Stimulated activated memory B cell treated with anti-CD40 and anti-IgM and Interleukin-4, amounts not matched to agents 10 μg/mL and 1 μg/mL and 100 μg/mL, for 72 hours (primary cell): ENCODE results near the gene LDB1.

Experiments used
- ATAC-seq: fragments of 150-1000 bp; cut with Tn5 transposase; 2 replicates; pipeline ENCODE4 v1.10.0; 2021
- H3K27ac Mint-ChIP-seq: one replicate; pipeline ENCODE4 v1.8.0; 2022; ENCODE audit warnings: mild to moderate bottlenecking, mixed read lengths
- H3K27me3 Mint-ChIP-seq: one replicate; pipeline ENCODE4 v1.8.0; 2022; ENCODE audit warnings: mixed read lengths
- H3K36me3 Mint-ChIP-seq: one replicate; pipeline ENCODE4 v1.8.0; 2022; ENCODE audit warnings: mixed read lengths
- H3K4me1 Mint-ChIP-seq: one replicate; pipeline ENCODE4 v1.8.0; 2022; ENCODE audit warnings: mixed read lengths
- H3K4me3 Mint-ChIP-seq: one replicate; pipeline ENCODE4 v1.8.0; 2022; ENCODE audit warnings: mild to moderate bottlenecking, moderate library complexity, mixed read lengths
- H3K9me3 Mint-ChIP-seq: one replicate; pipeline ENCODE4 v1.8.0; 2022; ENCODE audit warnings: mixed read lengths

Gene LDB1

DNA sequence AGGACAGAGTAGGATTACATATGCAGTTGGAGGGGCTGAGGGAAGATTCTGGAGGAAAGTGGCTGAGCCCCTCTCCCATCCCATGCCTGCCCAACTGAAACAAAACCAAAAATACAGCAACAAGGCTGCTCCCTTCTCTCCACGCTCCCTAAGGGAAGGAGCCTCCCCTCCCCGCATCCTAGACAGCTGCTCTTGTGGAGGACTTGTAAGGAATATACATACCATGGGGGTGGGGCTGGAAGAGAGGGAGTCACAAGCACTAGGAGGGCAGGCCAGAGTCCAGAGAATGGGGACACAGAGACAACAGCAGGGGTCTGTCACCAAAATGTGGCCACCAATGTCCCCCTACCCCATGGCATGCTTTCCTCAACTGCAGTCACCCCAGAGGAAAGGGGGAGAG lies 13.2 kb downstream of the LDB1 start:
- Mint-ChIP-seq H3K27ac (no peak overlapping the region), H3K36me3 (peaks cover 64% of the 10 kb centered on the region)
- no peak for ATAC-seq

GRCh38 chr10:102102421-102102820 lies 17.7 kb downstream of the LDB1 start:
- Mint-ChIP-seq H3K27ac (no peak overlapping the region), H3K9me3 (no peaks in the 10 kb centered on the region), H3K27me3 (no peaks in the 10 kb centered on the region), H3K4me1 (peaks cover 6% of the 10 kb centered on the region), H3K4me3 (no peak overlapping the region), H3K36me3 (peaks cover 33% of the 10 kb centered on the region)
- no peak for ATAC-seq

More for the DNA sequence above, 13.2 kb downstream of the LDB1 start:
- H3K4me1 Mint-ChIP-seq, result peaks cover 6% of the 10 kb centered on the region
- no peaks in the 10 kb centered on the region for H3K27me3 Mint-ChIP-seq
- H3K9me3 Mint-ChIP-seq, result no peaks in the 10 kb centered on the region
- no peak overlapping the region for H3K4me3 Mint-ChIP-seq

- Mint-ChIP-seq H3K36me3 (peaks cover 20% of the 10 kb centered on the region), H3K4me3 (no peak overlapping the region), H3K4me1 (peaks cover 6% of the 10 kb centered on the region), H3K9me3 (no peaks in the 10 kb centered on the region), H3K27me3 (no peaks in the 10 kb centered on the region), H3K27ac (no peak overlapping the region)
- no peak for ATAC-seq
Observed at GRCh38 chr10:102101152-102101551, 19.0 kb downstream of the LDB1 start.

DNA sequence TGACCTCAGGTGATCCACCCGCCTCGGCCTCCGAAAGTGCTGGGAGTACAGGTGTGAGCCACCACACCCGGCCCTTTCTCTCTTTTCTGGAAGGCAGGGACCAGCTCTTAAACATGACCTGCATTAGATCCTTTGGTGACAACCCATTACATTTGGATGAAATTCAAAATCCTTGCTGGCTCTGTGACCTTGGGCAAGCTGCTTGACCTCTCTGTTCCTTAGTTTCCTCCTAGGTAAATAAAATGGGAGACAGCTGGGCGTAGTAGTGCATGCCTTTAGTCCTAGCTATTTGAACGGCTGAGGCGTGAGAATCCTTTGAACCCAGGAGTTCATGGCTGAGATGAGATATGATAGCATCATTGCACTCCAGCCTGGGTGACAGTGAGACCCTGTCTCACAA lies 23.7 kb downstream of the LDB1 start:
- no peaks in the 10 kb centered on the region for H3K4me1 Mint-ChIP-seq
- peaks cover 6% of the 10 kb centered on the region for H3K36me3 Mint-ChIP-seq
- no peak overlapping the region for H3K27ac Mint-ChIP-seq
- H3K4me3 Mint-ChIP-seq, result no peak overlapping the region
- no peak for ATAC-seq
- H3K27me3 Mint-ChIP-seq, result no peaks in the 10 kb centered on the region
- H3K9me3 Mint-ChIP-seq, result no peaks in the 10 kb centered on the region

DNA sequence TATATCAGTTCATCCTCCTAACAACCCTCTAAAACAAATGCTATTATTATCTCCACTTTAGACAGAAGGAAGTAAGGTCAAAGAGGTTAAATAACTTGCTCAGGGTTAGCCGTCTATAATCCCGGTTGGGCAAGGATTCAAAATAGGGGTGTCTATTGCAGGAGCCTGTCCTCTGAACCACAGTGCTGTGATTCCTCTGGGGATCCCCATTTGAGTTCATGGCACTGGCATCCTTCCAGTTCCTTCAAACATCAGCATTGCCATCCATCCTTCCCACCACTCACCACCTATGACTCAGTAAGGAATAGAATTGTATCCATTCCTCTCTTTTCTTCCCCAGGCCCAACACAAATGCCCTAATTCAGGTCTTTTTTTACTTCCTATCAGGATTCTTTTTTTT lies 29.4 kb downstream of the LDB1 start:
- H3K36me3 Mint-ChIP-seq, result peaks cover 9% of the 10 kb centered on the region
- no peak overlapping the region for H3K4me3 Mint-ChIP-seq
- no peak for ATAC-seq
- H3K9me3 Mint-ChIP-seq, result no peaks in the 10 kb centered on the region
- no peaks in the 10 kb centered on the region for H3K4me1 Mint-ChIP-seq
- H3K27ac Mint-ChIP-seq, result no peak overlapping the region
- H3K27me3 Mint-ChIP-seq, result no peaks in the 10 kb centered on the region

DNA sequence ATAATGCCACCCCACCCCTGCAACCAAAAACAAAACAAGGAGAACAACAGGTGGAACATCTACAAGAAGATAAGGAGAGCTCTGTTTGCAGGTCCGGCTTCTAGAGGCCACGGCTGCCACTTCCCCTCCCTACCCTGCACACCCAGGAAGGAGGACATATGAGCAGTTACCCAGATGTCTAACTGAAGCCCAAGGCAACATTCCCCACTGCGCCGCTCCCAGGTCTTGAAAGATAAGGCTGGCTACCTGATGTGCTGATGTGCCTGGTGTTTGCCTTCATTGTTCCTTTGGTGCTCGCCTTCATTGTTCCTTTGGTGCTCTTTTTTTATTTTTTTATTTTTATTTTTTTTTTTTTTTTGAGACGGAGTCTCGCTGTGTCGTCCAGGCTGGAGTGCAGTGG lies 34.0 kb downstream of the LDB1 start:
- Mint-ChIP-seq H3K4me3 (no peak overlapping the region), H3K27me3 (no peaks in the 10 kb centered on the region), H3K4me1 (no peaks in the 10 kb centered on the region), H3K9me3 (no peaks in the 10 kb centered on the region), H3K27ac (no peak overlapping the region), H3K36me3 (peaks cover 9% of the 10 kb centered on the region)
- ATAC-seq, result no peak

DNA sequence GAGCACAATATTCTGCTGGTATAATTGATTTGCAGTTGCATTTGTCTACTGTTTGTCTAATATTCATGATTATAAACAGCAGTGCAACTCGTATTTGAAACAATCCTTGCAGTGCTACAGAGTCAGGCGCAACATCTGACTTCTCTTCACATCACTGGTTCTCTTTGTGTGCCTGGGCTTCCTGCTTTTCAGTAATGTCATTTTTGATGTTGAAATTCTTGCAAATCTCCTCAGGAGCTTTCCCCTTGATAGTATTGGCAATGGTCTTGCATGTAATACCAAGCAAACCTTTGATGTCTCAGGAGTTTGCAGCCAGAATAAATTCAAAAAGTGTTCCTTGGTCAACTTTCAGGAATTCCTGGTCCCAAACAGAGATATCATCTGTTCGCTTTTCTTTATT lies 34.8 kb downstream of the LDB1 start:
- Mint-ChIP-seq H3K36me3 (peaks cover 9% of the 10 kb centered on the region), H3K9me3 (no peaks in the 10 kb centered on the region), H3K4me3 (no peak overlapping the region), H3K4me1 (no peaks in the 10 kb centered on the region), H3K27ac (no peak overlapping the region), H3K27me3 (no peaks in the 10 kb centered on the region)
- ATAC-seq, result no peak

DNA sequence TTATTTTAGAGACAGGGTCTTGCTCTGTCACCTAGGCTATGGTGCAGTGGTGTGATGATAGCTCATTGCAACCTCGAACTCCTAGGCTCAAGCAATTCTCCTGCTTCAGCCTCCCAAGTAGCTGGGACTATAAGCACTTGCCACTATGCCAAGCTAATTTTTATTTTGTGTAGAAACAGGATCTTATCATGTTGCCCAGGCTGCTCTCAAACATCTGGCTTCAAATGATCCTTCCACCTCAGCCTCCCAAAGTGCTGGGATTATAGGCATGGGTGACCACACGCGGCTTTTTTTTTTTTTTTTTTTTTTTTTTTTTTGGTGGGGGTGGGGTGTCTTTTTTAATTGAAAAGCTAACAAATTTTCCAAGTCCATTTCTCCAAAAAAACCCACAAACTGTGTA lies 36.6 kb downstream of the LDB1 start:
- peaks cover 9% of the 10 kb centered on the region for H3K36me3 Mint-ChIP-seq
- no peaks in the 10 kb centered on the region for H3K27me3 Mint-ChIP-seq
- H3K9me3 Mint-ChIP-seq, result no peaks in the 10 kb centered on the region
- ATAC-seq, result no peak
- no peak overlapping the region for H3K27ac Mint-ChIP-seq
- H3K4me1 Mint-ChIP-seq, result no peaks in the 10 kb centered on the region
- H3K4me3 Mint-ChIP-seq, result no peak overlapping the region

DNA sequence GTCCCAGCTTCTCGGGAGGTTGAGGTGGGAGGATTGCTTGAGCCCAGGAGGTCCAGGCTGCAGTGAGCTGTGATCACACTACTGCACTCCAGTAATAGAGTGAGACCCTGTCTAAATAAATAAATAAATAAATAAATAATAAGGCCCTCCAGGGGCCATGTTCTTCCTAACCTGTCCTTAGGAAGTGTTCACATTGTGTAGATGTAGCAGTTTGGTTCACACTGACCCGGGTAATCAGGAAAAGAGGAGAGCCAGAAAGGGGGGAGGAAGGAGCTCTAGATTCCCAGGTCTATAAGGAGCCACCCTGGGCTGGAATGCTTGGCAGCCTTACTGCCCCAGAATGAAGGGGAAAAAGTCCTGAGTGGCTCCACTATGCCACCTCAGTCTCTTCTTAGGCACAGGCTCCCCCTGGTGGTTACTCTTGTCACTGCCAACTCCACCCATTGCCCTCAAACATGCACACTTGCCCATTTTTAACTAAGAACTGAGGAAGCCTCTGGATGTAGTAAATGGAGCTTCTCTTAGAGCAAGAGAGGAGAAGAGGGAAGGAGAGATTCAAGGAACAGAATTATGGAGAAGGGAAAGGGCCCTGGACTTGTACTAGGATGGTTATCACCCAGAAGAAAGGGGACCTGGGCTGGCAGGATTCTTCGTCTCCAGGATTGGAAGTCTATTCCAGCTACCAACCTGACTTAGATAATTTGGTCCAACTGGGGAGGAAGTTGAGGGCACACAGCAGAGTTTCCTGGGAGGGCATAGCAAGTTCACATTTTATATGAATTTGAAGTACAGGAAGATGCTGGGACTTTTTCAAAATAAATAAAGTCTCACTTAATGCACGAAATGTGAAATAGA lies 47.3 kb downstream of the LDB1 start:
- ATAC-seq, result peak; percentile 84
- H3K36me3 Mint-ChIP-seq, result peaks cover 5% of the 10 kb centered on the region

GRCh38 chr10:102069071-102069470 lies 51.1 kb downstream of the LDB1 start:
- H3K36me3 Mint-ChIP-seq, result peaks cover 13% of the 10 kb centered on the region
- no peaks in the 10 kb centered on the region for H3K9me3 Mint-ChIP-seq
- H3K4me3 Mint-ChIP-seq, result no peak overlapping the region
- H3K27me3 Mint-ChIP-seq, result no peaks in the 10 kb centered on the region
- peak overlapping the region; percentile 53 for H3K27ac Mint-ChIP-seq
- H3K4me1 Mint-ChIP-seq, result peaks cover 34% of the 10 kb centered on the region
- no peak for ATAC-seq

More for the DNA sequence above, 47.3 kb downstream of the LDB1 start:
- Mint-ChIP-seq H3K27ac (no peak overlapping the region), H3K4me3 (no peak overlapping the region), H3K9me3 (no peaks in the 10 kb centered on the region), H3K27me3 (no peaks in the 10 kb centered on the region), H3K4me1 (peaks cover 7% of the 10 kb centered on the region)

GRCh38 chr10:102068216-102068615 lies 52.0 kb downstream of the LDB1 start:
- no peak for ATAC-seq
- Mint-ChIP-seq H3K27ac (peak overlapping the region; percentile 6), H3K9me3 (no peaks in the 10 kb centered on the region), H3K36me3 (peaks cover 13% of the 10 kb centered on the region), H3K27me3 (no peaks in the 10 kb centered on the region), H3K4me3 (no peak overlapping the region), H3K4me1 (peaks cover 37% of the 10 kb centered on the region)

DNA sequence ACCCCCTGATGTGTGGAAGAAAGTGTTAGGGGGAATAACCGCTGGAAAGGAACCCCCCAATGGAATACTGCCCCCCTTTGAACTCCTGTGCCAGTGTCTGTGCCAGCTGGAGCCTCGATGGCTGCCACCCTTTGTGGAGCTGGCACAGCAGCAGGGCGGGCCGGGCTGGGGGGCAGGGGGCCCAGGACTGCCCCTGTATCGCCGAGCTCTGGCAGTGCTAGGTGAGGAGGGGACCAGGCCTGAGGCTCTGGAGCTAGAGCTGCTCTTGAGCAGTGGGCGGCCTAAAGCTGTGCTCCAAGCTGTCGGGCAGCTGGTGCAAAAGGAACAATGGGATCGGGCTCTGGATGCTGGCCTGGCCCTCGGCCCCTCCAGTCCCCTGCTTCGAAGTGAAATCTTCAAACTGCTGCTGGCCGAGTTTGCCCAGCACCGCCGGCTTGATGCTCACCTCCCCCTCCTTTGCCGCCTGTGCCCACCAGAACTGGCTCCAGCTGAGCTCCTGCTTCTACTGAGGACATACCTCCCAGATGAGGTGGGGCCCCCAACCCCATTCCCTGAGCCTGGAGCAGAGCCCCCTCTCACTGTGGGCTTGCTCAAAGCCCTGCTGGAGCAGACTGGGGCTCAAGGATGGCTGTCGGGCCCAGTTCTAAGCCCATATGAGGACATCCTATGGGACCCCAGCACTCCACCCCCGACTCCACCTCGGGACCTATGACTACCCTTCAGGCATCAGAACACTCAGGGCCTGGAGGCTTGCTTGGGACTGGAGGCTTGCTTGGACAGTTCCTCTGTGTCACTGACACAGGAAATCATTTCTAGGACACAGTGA lies 52.9 kb downstream of the LDB1 start:
- Mint-ChIP-seq H3K27me3 (no peaks in the 10 kb centered on the region), H3K4me3 (peak overlapping the region; percentile 95), H3K9me3 (no peaks in the 10 kb centered on the region), H3K36me3 (peaks cover 13% of the 10 kb centered on the region), H3K4me1 (peaks cover 44% of the 10 kb centered on the region), H3K27ac (no peak overlapping the region)
- no peak for ATAC-seq

DNA sequence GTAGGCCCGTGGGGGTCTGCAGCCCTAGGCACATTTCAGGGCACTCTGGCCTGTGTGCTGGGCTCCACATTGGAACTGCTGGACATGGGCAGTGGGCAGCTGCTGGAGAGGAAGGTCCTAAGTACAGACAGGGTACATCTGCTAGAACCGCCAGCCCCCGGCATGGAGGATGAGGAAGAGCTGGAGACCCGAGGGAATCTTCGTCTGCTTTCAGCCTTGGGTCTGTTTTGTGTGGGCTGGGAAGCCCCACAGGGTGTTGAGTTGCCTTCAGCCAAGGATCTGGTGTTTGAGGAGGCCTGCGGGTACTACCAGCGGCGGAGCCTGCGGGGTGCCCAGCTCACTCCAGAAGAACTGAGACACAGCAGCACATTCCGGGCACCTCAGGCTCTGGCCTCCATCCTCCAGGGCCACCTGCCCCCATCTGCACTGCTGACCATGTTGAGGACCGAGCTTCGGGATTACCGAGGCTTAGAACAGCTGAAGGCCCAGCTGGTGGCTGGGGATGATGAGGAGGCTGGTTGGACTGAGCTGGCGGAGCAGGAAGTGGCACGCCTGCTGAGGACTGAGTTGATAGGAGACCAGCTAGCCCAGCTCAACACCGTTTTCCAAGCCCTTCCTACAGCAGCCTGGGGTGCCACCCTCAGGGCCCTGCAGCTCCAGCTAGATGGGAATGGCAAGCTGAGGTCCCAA lies 53.6 kb downstream of the LDB1 start:
- Mint-ChIP-seq H3K27me3 (no peaks in the 10 kb centered on the region), H3K9me3 (no peaks in the 10 kb centered on the region), H3K36me3 (peaks cover 13% of the 10 kb centered on the region), H3K27ac (peak overlapping the region; percentile 94), H3K4me1 (peaks cover 44% of the 10 kb centered on the region), H3K4me3 (peak overlapping the region; percentile 95)
- no peak for ATAC-seq

DNA sequence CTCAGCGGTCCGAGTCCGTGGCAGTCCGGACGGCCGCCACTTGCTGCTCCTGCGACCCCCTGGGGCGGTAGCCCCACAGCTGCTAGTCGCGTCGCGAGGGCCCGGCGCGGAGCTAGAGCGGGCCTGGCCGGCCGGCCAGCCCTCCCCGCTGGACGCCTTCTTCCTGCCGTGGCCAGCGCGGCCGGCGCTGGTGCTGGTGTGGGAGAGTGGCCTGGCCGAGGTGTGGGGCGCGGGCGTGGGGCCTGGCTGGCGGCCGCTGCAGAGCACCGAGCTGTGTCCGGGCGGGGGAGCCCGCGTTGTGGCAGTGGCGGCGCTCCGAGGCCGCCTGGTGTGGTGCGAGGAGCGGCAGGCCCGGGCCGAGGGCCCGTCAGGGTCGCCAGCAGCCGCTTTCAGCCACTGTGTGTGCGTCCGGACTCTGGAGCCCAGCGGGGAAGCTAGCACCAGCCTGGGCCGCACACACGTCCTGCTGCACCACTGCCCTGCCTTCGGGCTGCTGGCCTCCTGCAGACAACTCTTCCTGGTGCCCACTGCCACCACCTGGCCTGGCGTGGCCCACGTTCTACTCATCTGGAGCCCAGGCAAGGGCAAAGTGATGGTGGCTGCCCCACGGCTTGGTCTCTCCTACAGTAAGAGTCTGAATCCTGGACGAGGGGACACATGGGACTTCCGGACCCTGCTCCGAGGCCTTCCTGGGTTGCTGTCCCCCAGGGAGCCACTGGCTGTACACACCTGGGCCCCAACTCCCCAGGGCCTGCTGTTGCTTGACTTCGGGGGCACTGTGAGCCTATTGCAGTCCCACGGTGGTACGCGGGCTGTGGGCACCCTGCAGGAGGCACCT lies 54.4 kb downstream of the LDB1 start:
- H3K27me3 Mint-ChIP-seq, result no peaks in the 10 kb centered on the region
- ATAC-seq, result peak; percentile 44
- peak overlapping the region; percentile 95 for H3K4me3 Mint-ChIP-seq
- peak overlapping the region; percentile 94 for H3K27ac Mint-ChIP-seq
- peaks cover 44% of the 10 kb centered on the region for H3K4me1 Mint-ChIP-seq
- no peaks in the 10 kb centered on the region for H3K9me3 Mint-ChIP-seq
- H3K36me3 Mint-ChIP-seq, result peaks cover 13% of the 10 kb centered on the region
